ENCODE measurements around the gene MTOR. TPM values are rescaled to one million over a fixed set of nuclear protein-coding genes. Genes with fewer than 3 reads are reported as not detected.

MTOR gene
- total RNA-seq, 1 donor from 2014 or later = 31.9 TPM

- DNase-seq (ENCODE audit: low read depth) = no peak
- FAIRE-seq = no peak
- Histone ChIP-seq H3K4me3 (ENCODE audit: low read depth, low read length) (no peak overlapping the region), H3K27me3 (ENCODE audit: control insufficient read depth, insufficient read depth, low read length) (no peaks in the 10 kb centered on the region), H3K36me3 (ENCODE audit: control insufficient read depth, insufficient read depth, low read length) (no peaks in the 10 kb centered on the region)
- TF ChIP-seq, protein P1, sequence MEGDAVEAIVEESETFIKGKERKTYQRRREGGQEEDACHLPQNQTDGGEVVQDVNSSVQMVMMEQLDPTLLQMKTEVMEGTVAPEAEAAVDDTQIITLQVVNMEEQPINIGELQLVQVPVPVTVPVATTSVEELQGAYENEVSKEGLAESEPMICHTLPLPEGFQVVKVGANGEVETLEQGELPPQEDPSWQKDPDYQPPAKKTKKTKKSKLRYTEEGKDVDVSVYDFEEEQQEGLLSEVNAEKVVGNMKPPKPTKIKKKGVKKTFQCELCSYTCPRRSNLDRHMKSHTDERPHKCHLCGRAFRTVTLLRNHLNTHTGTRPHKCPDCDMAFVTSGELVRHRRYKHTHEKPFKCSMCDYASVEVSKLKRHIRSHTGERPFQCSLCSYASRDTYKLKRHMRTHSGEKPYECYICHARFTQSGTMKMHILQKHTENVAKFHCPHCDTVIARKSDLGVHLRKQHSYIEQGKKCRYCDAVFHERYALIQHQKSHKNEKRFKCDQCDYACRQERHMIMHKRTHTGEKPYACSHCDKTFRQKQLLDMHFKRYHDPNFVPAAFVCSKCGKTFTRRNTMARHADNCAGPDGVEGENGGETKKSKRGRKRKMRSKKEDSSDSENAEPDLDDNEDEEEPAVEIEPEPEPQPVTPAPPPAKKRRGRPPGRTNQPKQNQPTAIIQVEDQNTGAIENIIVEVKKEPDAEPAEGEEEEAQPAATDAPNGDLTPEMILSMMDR (IDR thresholded peaks at IDR 0.05; ENCODE audit: insufficient read depth, low read length, severe bottlenecking) = no peak
Observed at GRCh38 chr1:11266268-11267074, 4.1 kb upstream of the MTOR start.

- Histone ChIP-seq H3K36me3 (ENCODE audit: control insufficient read depth, insufficient read depth, low read length) (peaks cover 26% of the 10 kb centered on the region), H3K4me3 (ENCODE audit: low read depth, low read length) (no peak overlapping the region), H3K27me3 (ENCODE audit: control insufficient read depth, insufficient read depth, low read length) (no peaks in the 10 kb centered on the region)
- FAIRE-seq (no peak), DNase-seq (ENCODE audit: low read depth) (no peak)
- TF ChIP-seq, protein P1 (IDR thresholded peaks at IDR 0.05; ENCODE audit: insufficient read depth, low read length, severe bottlenecking) = no peak
Observed at GRCh38 chr1:11256299-11256698, 6.1 kb downstream of the MTOR start.

DNA sequence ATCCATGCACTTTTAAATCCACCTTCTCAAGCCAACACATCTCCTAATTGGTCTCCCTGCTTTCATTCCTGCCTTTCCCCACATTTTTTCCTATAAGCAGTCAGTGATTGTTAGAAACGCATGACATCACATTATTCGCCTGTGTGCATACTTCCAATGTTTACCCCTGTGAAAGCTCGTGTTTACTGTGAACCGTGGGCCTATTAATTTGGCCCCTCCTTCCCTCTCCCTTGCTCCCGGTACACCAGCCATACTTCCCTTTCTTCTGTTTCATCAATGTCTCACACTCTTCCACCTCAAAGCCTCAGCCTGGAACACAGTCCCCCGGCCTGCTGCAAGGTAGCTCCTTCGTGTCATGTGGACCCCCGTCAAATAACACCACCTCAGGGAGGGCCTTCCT lies 9.1 kb downstream of the MTOR start:
- H3K36me3 ChIP-seq (ENCODE audit: control insufficient read depth, insufficient read depth, low read length) = peaks cover 21% of the 10 kb centered on the region
- DNase-seq (ENCODE audit: low read depth) = no peak
- H3K27me3 ChIP-seq (ENCODE audit: control insufficient read depth, insufficient read depth, low read length) = no peaks in the 10 kb centered on the region
- H3K4me3 ChIP-seq (ENCODE audit: low read depth, low read length) = no peak overlapping the region
- TF ChIP-seq, protein P1 (IDR thresholded peaks at IDR 0.05; ENCODE audit: insufficient read depth, low read length, severe bottlenecking) = no peak
- FAIRE-seq = no peak

DNA sequence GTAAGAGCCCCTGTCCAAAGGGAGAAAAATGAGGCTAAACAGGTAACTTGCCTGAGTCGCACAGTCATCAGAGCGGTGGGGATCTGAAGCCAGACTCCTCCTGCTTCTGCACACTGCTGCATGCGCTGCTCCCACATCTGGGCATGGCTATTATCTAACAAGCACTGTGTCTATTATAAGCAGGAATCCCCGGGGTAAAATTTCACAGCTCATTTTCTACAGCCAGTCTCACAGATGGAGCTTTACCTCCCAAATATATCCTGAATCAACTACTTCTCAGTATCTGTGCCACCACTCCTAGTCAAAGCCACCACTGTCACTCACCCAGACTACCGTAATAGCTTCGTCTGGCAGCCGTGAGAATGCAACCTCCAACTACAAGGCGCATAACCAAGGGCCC lies 9.8 kb downstream of the MTOR start:
- Histone ChIP-seq H3K4me3 (ENCODE audit: low read depth, low read length) (no peak overlapping the region), H3K36me3 (ENCODE audit: control insufficient read depth, insufficient read depth, low read length) (peaks cover 22% of the 10 kb centered on the region), H3K27me3 (ENCODE audit: control insufficient read depth, insufficient read depth, low read length) (no peaks in the 10 kb centered on the region)
- DNase-seq (ENCODE audit: low read depth) = no peak
- no peak for FAIRE-seq
- TF ChIP-seq, protein P1 (IDR thresholded peaks at IDR 0.05; ENCODE audit: insufficient read depth, low read length, severe bottlenecking) = no peak

DNA sequence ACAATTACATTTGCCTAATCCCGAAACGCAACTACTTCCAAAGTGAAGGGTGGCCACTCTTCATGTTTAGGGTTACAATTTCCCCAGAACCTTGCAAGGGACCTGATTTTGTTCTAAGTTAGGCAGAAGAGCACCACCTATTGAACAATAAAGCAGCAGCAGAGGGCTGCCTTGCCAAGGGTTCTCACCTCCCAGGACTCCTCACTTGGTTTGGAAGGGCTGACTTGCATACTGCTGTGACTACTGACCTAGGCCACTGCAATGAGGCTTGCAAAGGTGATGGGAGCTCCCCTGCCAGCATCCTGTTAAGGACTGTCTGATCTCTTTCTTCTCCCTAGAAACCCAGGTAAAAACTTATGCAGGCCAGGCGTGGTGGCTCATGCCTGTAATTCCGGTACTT lies 14.2 kb downstream of the MTOR start:
- H3K36me3 ChIP-seq (ENCODE audit: control insufficient read depth, insufficient read depth, low read length) = peaks cover 15% of the 10 kb centered on the region
- no peaks in the 10 kb centered on the region for H3K27me3 ChIP-seq (ENCODE audit: control insufficient read depth, insufficient read depth, low read length)
- no peak for FAIRE-seq
- TF ChIP-seq, protein P1 (IDR thresholded peaks at IDR 0.05; ENCODE audit: insufficient read depth, low read length, severe bottlenecking) = no peak
- DNase-seq (ENCODE audit: low read depth) = no peak
- no peak overlapping the region for H3K4me3 ChIP-seq (ENCODE audit: low read depth, low read length)
